GM18517 (cell line): ENCODE results near the gene CACTIN.
"Not testable (repeated sequence)": the region's sequence is repeated elsewhere in the genome, so short reads cannot be mapped to it uniquely, and the experiment has no call there.

ENCODE experiments used
- ATAC-seq: cut with Tn5 transposase; IDR thresholded peaks from one replicate; pipeline ENCODE4 v1.9.1; 2021; ENCODE audit warnings: mild to moderate bottlenecking, moderate library complexity; ENCODE audit not compliant: unreplicated experiment

CACTIN gene

GRCh38 chr19:3626473-3627350, at the start of gene CACTIN:
TSS of gene CACTIN (minus strand) at chr19:3626790. CDS start at chr19:3626762, 28 bp downstream.
- ATAC-seq: peak; percentile 78

- ATAC-seq: no peak
Measured at GRCh38 chr19:3674784-3675543, 48.4 kb upstream of the CACTIN start.

GRCh38 chr19:3673506-3674439, 47.2 kb upstream of the CACTIN start:
- no peak for ATAC-seq

GRCh38 chr19:3672993-3673392, 46.4 kb upstream of the CACTIN start:
- ATAC-seq: no peak

GRCh38 chr19:3672575-3672948, 46.0 kb upstream of the CACTIN start:
- no peak for ATAC-seq

- no peak for ATAC-seq
Measured at GRCh38 chr19:3671680-3672574, 45.3 kb upstream of the CACTIN start.

GRCh38 chr19:3670796-3671679, 44.4 kb upstream of the CACTIN start:
- no peak for ATAC-seq

- ATAC-seq: no peak
Measured at GRCh38 chr19:3669947-3670795, 43.6 kb upstream of the CACTIN start.

GRCh38 chr19:3669082-3669946, 42.7 kb upstream of the CACTIN start:
- no peak for ATAC-seq

- ATAC-seq: no peak
Measured at GRCh38 chr19:3668331-3669081, 41.9 kb upstream of the CACTIN start.

- ATAC-seq: no peak
Measured at GRCh38 chr19:3667766-3668165, 41.2 kb upstream of the CACTIN start.

GRCh38 chr19:3667037-3667638, 40.5 kb upstream of the CACTIN start:
- no peak for ATAC-seq

GRCh38 chr19:3666545-3666856, 39.9 kb upstream of the CACTIN start:
- ATAC-seq: not testable (repeated sequence)

GRCh38 chr19:3665681-3666544, 39.3 kb upstream of the CACTIN start:
- no peak for ATAC-seq
